Esophagus (tissue), 2 donors: ENCODE data around the gene ZNF629. TPM values are rescaled to one million over a fixed set of nuclear protein-coding genes. Genes with fewer than 3 reads are reported as not detected.

Source experiments
- H3K27ac ChIP-seq, 2 donors: one replicate each; pipeline ENCODE4 v1.5.1; 2013; ENCODE audit warnings: low read depth in 2 of 2, mild to moderate bottlenecking in 2 of 2, inconsistent platforms in 1 of 2, low read length in 1 of 2, moderate library complexity in 1 of 2
- H3K27me3 ChIP-seq, 2 donors: one replicate each; pipeline ENCODE4 v1.6.1; 2013; ENCODE audit warnings: low read length in 2 of 2, control low read depth in 1 of 2, mild to moderate bottlenecking in 1 of 2; ENCODE audit not compliant: insufficient read depth in 2 of 2, control insufficient read depth in 1 of 2
- H3K36me3 ChIP-seq, 2 donors: one replicate each; pipeline ENCODE4 v1.6.1; 2013; ENCODE audit warnings: low read length in 1 of 2; ENCODE audit not compliant: control insufficient read depth in 2 of 2, insufficient read depth in 2 of 2
- H3K4me1 ChIP-seq, 2 donors: one replicate each; pipeline ENCODE4 v1.6.1; 2013; ENCODE audit warnings: low read length in 1 of 2; ENCODE audit not compliant: control insufficient read depth in 2 of 2, insufficient read depth in 2 of 2
- H3K4me3 ChIP-seq, 2 donors: one replicate each; pipeline ENCODE4 v1.5.1; 2013; ENCODE audit warnings: low read length in 2 of 2, mild to moderate bottlenecking in 2 of 2, low read depth in 1 of 2, moderate library complexity in 1 of 2
- H3K9me3 ChIP-seq, 2 donors: one replicate each; pipeline ENCODE4 v1.6.1; 2013; ENCODE audit warnings: mild to moderate bottlenecking in 2 of 2, low read depth in 1 of 2, low read length in 1 of 2, moderate library complexity in 1 of 2; ENCODE audit not compliant: control insufficient read depth in 2 of 2, insufficient read depth in 1 of 2
- WGBS, 2 donors: extraction: QIAGEN DNeasy Blood & Tissue Kit; methylation state at CpG; one replicate each; pipeline ENCODE4 v1.1.7; 2013; 5-methylcytosine and 5-hydroxymethylcytosine counted together
- polyA plus RNA-seq, 2 donors: library from polyadenylated mRNA; stranded (reverse); fragments of 200-250 nt; gene quantifications; one replicate each; pipeline ENCODE4 v1.2.3, GENCODE V29; 2013
- donor health status: healthy with polysubstance abuse.
- donor health status: Bipolar disorder and iron deficiency.

The ZNF629 gene
- polyA plus RNA-seq, 2 donors = 3.4 to 4.9 TPM

- Histone ChIP-seq H3K4me3 (no peak overlapping the region), H3K9me3 (no peaks in the 10 kb centered on the region), H3K27ac (no peak overlapping the region), H3K27me3 (no peaks in the 10 kb centered on the region), H3K36me3 (peaks cover 0 to 29% of the 10 kb centered on the region in 2 donors), H3K4me1 (peaks cover 0 to 3% of the 10 kb centered on the region in 2 donors)
- 74 to 82% methylated on average over 4 of the region's 4 CpGs for WGBS, 2 donors
These were observed 33.4 kb downstream of the ZNF629 start for GRCh38 chr16:30753596-30753995.

DNA sequence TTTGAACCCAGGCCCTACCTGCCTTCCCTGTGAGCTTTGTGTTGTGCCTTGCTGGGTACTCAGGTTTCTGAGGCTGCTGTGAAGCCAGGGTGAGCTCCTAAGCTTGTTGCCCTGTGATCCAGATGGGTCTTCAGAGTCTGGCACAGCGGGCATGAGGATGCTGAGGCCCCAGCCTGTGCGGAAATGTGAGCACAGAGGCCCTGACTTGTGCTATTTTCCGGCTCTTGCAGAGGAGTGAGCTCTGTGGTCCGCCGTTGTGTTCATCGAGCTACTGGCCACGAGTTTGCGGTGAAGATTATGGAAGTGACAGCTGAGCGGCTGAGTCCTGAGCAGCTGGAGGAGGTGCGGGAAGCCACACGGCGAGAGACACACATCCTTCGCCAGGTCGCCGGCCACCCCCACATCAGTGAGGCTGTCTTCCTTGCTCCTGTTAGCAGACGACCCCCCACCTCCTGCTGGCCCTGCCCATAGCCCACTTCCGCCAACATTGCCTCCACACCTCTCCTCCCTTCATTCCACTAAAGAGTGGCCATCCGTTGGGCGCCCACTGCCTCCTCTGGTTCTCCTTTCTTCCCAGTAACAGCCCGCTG is 36.0 kb downstream of the ZNF629 start:
- peaks cover 0 to 18% of the 10 kb centered on the region in 2 donors for H3K36me3 ChIP-seq
- no peaks in the 10 kb centered on the region for H3K27me3 ChIP-seq
- no peak overlapping the region for H3K27ac ChIP-seq
- peaks cover 0 to 8% of the 10 kb centered on the region in 2 donors for H3K4me1 ChIP-seq
- no peaks in the 10 kb centered on the region for H3K9me3 ChIP-seq
- 91 to 93% methylated on average over 20 of the region's 20 CpGs for WGBS, 2 donors
- no peak overlapping the region for H3K4me3 ChIP-seq

DNA sequence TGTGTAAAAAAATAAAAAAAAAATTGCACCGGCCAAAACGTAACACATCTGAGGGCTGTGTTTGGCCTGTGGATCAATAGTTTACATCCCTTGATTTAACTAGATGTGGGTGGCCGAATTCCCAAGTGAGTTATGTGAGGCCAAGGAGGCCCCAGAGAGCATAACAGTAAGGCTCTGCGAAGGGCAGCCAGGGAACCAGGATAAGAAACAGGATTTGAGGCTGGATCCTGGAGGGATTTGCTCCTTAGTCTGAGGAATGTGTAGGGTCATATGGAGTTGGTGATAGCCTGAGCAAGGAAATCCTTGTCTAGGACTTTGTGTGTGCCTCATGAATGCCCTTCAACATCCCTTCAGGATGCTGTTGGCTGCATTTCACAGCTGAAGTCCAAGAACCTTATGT is 36.8 kb downstream of the ZNF629 start:
- no peaks in the 10 kb centered on the region for H3K27me3 ChIP-seq
- no peak overlapping the region for H3K27ac ChIP-seq
- H3K4me3 ChIP-seq = no peak overlapping the region
- H3K4me1 ChIP-seq = peaks cover 0 to 8% of the 10 kb centered on the region in 2 donors
- peaks cover 0 to 20% of the 10 kb centered on the region in 2 donors for H3K36me3 ChIP-seq
- 82 to 84% methylated on average over 4 of the region's 4 CpGs for WGBS, 2 donors
- H3K9me3 ChIP-seq = no peaks in the 10 kb centered on the region

GRCh38 chr16:30748634-30749445 is 38.2 kb downstream of the ZNF629 start:
- Histone ChIP-seq H3K9me3 (no peaks in the 10 kb centered on the region), H3K4me1 (peaks cover 0 to 8% of the 10 kb centered on the region in 2 donors), H3K27ac (peak overlapping the region; percentile 78 to 90), H3K36me3 (peaks cover 4 to 23% of the 10 kb centered on the region in 2 donors), H3K4me3 (peak overlapping the region; percentile 65 to 77), H3K27me3 (no peaks in the 10 kb centered on the region)
- 14 to 19% methylated on average over 29 to 36 of the region's 36 CpGs for WGBS, 2 donors

- 4% methylated on average over 42 to 60 of the region's 60 CpGs for WGBS, 2 donors
- Histone ChIP-seq H3K36me3 (peaks cover 7 to 19% of the 10 kb centered on the region in 2 donors), H3K27me3 (no peaks in the 10 kb centered on the region), H3K4me3 (peak within 1 kb of the TSS; percentile 65 to 77), H3K9me3 (no peaks in the 10 kb centered on the region), H3K27ac (peak within 1 kb of the TSS; percentile 83 to 90), H3K4me1 (peaks cover 0 to 8% of the 10 kb centered on the region in 2 donors)
These were observed 39.0 kb downstream of the ZNF629 start, which contains the start of gene PHKG2 for GRCh38 chr16:30747799-30748633. PHKG2 (plus strand) TSS chr16:30748425; CDS start chr16:30748821, 396 bp downstream.

DNA sequence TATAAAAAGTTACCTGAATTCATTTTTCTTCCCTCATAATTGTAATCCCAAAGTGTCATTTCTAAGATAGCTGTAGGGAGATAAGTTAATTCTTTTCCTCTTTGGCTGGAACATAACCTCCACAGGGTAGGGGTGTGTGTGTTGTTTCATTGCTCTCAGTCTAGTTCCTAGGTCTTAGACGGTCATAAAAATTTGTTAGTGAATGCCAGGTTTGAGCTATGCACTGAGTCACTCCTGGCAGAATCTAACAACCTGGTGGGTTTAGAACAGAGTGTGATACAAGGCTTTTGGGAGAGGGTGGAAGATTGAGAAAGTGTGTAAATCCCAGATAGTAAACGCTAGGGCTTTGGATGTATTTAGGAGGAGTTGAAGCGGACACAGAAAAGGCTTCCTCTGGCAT is 39.7 kb downstream of the ZNF629 start:
- Histone ChIP-seq H3K9me3 (no peaks in the 10 kb centered on the region), H3K36me3 (peaks cover 7 to 20% of the 10 kb centered on the region in 2 donors), H3K4me3 (no peak overlapping the region), H3K4me1 (peaks cover 0 to 8% of the 10 kb centered on the region in 2 donors), H3K27ac (peak overlapping the region; percentile 83 to 84), H3K27me3 (no peaks in the 10 kb centered on the region)
- 40 to 44% methylated on average over 3 of the region's 3 CpGs for WGBS, 2 donors

GRCh38 chr16:30746638-30747175 is 40.3 kb downstream of the ZNF629 start:
- Histone ChIP-seq H3K27ac (no peak overlapping the region), H3K9me3 (no peaks in the 10 kb centered on the region), H3K4me3 (no peak overlapping the region), H3K27me3 (no peaks in the 10 kb centered on the region), H3K36me3 (peaks cover 7 to 21% of the 10 kb centered on the region in 2 donors), H3K4me1 (peaks cover 0 to 8% of the 10 kb centered on the region in 2 donors)
- WGBS, 2 donors = 82 to 88% methylated on average over 9 of the region's 9 CpGs

GRCh38 chr16:30745082-30745481 is 41.9 kb downstream of the ZNF629 start:
- H3K4me1 ChIP-seq = peaks cover 0 to 14% of the 10 kb centered on the region in 2 donors
- H3K4me3 ChIP-seq = no peak overlapping the region
- H3K27ac ChIP-seq = no peak overlapping the region
- H3K27me3 ChIP-seq = no peaks in the 10 kb centered on the region
- 60% methylated on average over 2 of the region's 2 CpGs for WGBS, 2 donors
- peaks cover 7 to 11% of the 10 kb centered on the region in 2 donors for H3K36me3 ChIP-seq
- H3K9me3 ChIP-seq = no peaks in the 10 kb centered on the region

DNA sequence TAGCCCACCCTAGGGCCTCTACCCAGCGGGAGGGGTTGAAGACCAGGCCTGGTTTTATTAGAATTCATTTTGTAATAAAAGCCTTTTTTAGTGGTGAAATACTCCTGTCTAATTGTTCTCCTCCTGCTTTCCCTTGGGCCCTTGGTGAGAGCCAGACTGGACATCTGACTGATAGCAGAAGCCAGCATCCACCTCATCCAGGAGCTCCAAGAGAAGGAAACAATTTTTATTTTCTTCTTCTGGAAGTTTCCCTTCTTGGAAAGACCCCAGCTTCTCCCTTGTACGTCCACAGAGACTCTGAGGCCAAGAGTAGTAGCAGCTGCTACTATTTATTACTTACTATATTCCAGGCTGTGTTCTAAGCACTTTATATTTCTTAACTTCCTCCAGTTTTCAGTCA is 42.8 kb downstream of the ZNF629 start:
- peaks cover 0 to 18% of the 10 kb centered on the region in 2 donors for H3K4me1 ChIP-seq

More for the DNA sequence above, 42.8 kb downstream of the ZNF629 start:
- H3K9me3 ChIP-seq = no peaks in the 10 kb centered on the region
- no peak overlapping the region for H3K4me3 ChIP-seq
- peaks cover 9 to 16% of the 10 kb centered on the region in 2 donors for H3K36me3 ChIP-seq
- 83 to 84% methylated on average over 2 of the region's 2 CpGs for WGBS, 2 donors
- H3K27ac ChIP-seq = no peak overlapping the region
- H3K27me3 ChIP-seq = no peaks in the 10 kb centered on the region
